CD4-positive, alpha-beta T cell treated with Interferon gamma for 1 hour (primary cell): ENCODE data around the gene NPHP1.
"Not testable (repeated sequence)": the region's sequence is repeated elsewhere in the genome, so short reads cannot be mapped to it uniquely, and the experiment has no call there.

Experiments
- DNase-seq: peaks from one replicate; pipeline ENCODE4 v3.0.0-alpha.2; 2020

Gene NPHP1

DNA sequence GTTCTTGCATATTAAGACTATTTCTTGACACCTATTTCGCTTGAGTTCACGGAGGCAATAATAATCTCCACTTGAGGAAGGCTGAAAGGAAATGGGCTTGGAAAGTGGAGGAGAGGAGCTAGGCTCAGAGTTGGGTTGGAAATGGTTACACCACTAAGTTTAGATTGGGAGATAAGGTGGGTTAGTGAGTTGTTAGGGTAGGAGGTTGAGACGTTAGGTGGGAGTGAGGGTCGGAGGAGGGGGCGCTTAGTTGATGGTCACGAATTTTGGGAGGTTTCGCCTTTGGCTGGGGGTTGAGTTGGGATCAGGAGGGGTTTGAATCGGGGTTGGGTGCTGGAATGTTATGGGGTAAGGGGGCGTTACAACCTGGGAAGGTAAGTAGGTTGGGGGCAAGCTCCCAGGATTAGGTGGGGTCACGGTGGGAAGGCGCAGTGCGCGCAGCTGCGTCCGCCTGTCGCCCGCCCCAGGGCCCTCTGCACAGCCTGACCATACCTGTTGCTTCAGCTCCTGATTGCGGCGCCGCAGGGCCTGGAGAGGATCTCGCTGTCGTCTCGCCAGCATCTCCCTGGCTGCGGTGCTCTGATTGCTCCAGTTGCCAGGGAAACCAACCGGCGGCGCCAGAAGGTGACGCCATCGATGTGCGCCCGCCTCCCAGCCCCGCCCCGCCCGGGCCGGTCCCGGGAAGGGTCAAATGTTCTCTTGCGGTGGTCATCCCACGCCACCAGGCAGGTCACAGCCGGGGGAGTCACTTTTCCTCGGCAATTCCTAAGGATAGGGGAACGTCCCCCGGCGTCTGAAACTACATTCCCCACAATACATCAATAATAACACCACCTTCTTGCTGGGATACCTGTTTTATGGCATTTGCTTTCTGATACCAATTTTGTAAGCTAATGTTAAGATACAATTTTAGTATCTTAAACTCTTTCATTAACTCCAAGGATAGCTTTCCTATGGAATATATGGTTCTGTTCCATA is at the start of gene NPHP1:
Gene NPHP1, minus strand, starts transcription at position 606 of the 978 bp plus-strand sequence. Its CDS starts 45 bp downstream, at position 561.
- DNase-seq, result peak; percentile 81

DNA sequence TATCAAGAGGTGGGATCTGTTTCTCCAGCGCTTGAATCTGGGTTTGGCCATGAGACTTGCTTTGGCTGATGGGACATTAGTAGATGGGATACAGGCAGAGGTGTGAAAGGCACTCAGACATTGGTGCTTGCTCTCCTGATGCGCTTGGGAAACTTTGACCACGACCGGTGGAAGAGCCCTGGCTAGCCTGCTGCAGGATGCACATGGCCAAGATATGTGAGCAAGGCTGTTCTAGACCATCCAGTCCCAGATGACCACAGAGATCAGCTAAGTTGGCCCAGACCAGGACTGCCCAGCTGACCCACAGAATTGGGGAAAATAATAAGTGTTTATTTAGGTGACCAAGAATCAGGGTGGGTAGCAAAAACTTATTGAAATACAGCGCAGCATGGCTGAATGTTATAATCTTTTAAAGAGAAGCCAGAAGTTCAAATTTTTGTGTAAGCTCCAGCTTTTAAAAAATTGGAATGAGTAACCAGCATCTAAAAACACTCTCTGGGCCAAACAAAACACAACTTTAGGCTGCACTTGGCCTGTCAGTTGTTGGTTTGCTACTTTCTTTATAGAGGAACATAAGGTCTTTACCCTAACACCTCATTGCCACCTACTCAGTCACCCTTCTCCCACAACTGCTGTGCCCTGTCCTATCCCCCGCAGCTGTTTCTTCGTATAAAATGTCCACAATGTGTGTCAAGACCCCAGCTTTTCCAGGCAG is 43.4 kb upstream of the NPHP1 start:
- not testable (repeated sequence) for DNase-seq

DNA sequence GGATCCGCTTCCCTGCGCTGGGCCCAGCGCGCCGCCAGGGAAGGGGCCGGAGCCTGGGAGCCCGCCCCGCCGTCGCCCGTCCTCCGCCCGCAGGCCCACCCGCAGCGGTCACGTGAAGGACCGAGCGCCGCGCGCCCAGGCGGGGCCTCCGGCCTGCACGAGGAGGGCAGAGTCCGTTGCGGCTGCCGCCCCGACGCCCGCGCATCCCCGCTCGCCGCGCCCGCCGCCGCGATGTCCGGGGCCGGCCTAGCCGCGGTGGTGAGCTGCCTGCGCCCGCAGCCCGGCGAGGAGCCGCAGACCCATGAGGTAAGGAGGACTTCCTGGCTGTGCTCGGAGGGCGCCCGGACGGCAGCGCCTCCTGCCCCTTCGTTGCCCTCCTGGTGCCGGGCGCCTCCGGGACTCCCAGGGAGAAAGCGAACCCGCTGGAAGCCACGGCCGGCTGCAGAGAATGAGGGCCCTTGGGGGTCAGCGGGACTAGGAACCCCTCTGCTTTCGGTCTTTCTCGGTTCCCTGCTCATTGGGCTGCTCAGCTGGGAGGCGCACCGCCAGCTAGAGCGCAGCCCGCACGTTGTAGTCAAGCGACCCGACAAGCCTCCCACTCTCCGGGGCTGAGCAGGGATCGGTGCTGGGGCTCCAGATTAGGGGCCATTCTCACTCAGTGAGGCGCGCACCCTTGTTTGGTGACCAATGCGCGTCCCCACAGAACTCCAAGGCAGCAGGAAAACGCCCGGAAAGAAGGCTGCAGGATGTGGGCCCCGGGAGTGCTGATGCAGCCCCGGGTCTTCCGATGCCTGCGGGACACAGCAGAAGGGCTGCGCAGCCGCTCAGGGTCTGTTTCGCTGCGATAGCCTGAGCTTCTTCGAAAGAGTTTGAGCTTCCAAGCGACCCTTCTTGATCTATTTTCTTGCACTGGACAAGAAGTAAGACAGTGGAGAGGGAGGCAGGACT is 40.9 kb upstream of the NPHP1 start:
- DNase-seq, result not testable (repeated sequence)

DNA sequence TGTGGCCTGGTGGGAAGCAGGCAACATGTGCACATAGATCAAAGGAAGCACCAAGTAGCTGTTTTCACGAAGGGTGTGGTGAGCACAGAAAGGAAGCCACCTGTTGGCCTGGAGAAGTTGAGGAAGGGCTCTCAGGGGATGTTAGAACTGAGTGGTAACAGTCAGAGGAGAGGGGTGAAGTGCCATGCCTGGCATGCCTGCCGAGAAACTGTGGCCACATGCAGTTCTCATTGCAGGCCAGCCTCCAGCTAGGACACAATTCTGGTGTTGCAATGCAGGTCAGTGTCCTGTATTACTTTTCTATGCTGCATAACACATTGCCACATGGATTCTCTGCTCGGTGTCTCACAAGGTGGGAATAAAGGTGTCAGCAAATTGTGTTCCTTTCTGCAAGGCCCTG is 38.5 kb upstream of the NPHP1 start:
- DNase-seq, result not testable (repeated sequence)

DNA sequence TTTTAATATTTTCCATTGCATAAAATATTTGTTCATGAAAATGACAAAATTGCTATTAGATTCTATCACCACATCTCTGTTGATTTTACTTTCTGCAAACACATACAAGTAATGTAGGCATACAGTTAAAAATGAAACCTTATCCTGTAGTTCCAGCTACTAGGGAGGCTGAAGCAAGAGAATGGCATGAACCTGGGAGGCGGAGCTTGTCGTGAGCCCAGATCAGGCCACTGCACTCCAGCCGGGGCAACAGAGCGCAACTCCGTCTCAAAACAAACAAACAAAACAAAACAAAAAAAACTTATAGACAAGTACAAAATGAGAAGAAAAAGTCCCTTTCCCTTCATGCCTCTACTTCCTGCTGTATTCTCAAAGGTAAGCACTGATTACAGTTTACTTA is 29.7 kb upstream of the NPHP1 start:
- DNase-seq, result not testable (repeated sequence)

DNA sequence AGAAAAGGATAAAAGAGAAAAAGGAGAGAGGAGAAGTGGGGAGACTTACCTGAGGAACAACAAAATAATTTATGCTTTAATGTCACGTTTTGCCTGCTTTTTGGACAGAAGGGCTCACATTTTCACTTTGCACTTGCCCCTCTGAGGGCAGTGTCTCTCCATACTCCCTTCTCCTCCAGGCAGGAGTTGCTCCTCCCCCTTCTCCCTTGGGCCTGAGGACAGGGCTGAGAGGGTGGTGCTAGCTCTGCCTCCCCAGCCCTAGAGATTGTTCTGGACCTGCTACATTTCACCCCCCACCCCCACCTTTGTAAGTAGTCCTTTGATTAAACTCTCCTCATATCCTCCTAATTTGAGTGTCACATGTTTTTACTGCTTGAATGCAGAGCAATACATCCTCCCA is 25.1 kb upstream of the NPHP1 start:
- DNase-seq, result not testable (repeated sequence)

DNA sequence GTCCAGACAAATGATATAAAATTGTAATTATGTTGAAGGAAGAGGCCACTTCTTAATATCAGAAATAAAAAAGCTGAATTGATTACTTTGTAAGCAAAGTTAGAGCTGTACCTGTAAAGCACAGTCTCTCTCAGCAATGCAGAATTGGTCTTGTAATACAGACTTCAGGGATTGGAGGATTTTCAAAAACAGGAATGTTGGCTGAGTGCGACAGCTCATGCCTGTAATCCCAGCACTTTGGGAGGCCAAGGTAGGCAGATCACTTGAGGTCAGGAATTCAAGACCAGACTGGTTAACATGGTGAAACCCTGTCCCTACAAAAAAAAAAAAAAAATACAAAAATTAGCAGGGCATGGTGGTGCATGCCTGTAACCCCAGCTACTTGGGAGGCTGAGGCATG is 17.8 kb upstream of the NPHP1 start:
- DNase-seq, result not testable (repeated sequence)

DNA sequence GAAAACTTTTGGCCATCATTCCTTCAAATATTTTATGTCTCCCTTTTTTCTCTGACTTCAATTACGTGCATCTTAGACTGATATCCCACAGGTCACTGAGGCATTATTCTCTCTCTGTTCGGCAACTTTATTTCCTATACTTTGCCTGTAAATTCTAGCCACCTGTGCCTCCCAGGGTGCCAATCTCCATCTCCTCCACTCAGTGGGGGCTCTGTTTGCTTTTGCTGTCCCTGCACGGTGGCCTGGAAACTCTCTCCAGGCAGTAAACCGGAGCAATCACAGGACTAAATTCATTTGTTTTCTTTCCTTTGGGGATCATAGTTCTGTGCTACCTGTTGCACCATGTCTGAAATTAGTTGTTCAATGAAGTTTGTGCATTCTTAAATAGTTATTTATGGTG is 17.1 kb upstream of the NPHP1 start:
- DNase-seq, result no peak

DNA sequence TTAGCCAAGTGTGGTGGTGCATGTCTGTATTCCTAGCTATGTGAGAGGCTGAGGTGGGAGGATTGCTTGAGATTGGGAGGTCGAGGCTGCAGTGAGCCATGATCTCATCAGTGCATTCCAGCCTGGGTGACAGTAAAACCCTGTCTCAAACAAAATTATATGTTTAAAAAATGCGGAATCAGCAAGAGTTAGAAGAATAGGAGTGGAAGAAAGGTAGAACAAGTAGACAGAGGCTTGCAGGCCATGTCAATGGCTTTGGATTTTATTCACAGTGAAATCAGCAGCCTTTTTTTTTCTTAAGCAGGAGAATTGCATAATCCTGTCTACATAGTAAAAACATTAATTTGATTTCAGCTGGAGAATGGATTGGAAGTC is 15.4 kb upstream of the NPHP1 start:
- no peak for DNase-seq

DNA sequence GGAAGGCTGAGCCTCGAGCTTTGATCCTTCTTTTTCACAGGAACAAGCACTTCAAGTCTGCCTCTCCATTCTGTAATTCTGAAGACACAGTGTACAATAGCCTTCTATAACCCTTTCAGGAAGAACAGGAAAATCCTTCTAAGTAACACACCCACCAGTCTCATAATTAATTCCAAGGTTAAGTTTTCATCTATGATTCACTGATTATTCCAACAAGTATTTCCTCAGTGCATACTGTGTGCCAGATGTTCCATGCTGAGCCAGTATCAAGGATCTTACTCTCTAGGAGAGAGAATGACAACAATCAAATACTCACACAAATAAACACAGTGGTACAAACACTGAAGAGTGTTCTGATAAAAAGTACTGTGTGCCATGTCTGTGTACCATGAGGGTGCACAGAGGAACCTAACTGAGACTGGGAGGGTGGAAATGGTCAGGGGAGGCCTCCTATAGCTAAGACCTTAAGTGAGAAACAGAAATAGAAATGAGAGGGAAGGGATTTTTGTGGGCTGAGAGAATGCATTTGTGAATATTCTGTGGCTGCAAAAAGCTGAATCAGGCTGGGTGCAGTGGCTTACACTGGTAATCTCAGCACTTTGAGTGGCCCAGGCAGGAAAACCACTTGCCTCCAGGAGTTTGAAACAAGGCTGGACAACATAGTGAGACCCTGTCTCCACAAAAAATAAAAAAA is 14.8 kb upstream of the NPHP1 start:
- DNase-seq, result no peak

DNA sequence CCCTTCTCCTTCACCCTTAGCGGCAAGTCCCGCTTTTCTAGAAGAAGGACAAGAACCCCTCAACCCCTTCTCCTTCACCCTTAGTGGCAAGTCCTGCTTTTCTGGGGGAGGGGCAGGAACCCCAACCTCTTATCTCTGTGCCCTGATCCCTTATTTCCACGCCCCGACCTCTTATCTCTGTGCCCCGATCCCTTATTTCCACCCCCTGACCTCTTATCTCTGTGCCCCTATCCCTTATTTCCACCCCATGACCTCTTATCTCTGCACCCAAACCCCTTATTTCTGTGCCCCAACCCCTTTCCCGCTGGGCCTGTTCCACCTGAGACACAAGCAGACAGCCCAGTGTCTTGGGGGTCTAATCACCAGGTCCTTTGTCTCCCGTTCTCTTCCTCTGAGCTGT is 14.1 kb upstream of the NPHP1 start:
- not testable (repeated sequence) for DNase-seq

DNA sequence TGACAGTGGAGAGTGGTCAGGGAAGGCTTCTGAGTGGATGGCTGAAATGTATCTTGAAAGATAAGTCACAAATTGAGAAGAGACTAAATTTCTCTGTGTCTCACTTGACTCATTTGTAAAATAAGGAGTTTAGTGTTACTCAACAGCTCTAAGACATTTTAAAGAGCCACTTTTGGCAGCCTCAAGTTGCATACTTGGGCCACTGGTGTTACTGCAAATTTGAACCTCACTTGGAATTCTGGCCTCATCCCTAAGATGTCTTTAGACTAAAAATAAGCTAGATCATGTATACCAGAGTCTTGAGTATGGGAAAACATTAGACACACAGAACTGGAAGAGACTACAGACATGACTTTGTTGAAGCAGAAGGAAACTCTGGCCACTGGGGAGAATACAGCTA is 12.0 kb upstream of the NPHP1 start:
- no peak for DNase-seq

DNA sequence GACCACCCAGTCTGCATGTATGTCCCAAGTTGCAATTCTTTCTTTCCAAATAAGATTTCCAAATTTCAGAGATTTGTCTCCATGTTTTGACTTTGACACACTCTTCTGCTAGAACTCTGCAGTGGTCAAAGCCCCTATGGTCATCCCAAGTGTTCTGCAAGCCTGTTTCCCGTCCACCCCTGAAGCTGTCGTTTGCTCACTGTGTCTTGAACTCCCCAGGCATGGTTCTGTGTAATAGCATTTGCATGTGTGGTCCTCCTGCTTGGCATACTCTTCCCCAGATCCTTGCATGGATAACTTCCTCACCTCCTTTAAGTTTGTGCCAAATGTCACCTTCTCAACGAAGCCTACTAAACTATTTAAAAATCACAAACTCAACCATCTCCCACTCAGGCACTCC is 11.4 kb upstream of the NPHP1 start:
- DNase-seq, result no peak

DNA sequence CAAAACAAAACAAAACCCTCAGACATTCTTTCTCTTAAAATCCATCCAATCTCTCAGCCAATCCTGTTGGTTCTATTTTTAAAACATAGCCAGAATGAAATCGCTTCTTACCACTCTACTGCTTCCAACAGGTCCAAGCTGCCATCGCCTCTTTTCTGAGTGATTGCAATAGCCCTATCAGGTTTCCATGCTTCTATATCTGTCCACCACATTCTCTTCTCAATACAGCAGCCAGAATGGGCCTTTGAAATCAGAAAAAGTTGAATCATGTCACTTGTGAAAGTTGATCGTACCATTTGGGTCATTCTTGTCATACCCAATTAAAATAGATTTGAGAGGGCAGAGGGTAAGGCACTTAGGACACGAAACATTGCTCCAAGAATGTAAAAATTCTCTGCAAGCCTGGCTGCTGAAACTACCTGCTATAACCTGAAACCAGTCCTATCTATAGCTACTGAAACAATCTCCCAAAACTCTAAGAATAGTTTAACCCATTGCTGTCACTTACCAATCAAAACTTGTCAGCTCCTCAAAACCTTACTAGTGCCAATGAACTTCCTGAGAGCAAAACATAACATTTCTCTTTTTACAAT is 10.8 kb upstream of the NPHP1 start:
- DNase-seq, result no peak

DNA sequence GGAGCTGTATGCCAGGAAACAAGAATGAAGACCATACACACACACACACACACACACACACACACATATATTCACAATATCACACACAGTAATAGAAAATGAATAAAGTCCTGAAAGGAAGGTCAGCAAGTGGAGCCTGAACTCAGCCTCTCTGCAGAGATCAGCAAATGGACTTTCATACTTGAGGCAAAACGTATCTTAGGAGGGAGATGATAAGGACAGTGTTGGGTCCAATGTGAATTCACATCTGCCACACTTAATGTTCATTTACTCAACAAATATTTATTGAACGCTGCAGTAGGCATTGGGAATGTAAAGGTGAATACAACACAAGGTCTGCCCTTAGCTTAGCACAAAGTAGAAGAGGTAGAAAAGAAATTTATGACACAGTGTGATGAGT is 10.3 kb upstream of the NPHP1 start:
- no peak for DNase-seq

DNA sequence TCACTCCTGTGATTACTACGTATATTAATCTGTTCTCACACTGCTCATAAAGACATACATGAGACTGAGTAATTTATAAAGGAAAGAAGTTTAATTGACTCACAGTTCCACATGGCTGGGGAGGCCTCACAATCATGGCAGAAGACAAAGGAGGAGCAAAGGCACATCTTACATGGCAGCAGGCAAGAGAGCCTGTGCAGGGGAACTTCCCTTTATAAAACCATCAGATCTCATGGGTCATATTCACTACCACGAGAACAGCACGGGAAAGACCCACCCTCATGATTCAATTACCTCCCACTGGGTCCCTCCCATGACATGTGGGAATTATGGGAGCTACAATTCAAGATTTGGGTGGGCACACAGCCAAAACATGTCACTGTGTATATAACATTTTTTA is 8.7 kb upstream of the NPHP1 start:
- DNase-seq, result not testable (repeated sequence)

DNA sequence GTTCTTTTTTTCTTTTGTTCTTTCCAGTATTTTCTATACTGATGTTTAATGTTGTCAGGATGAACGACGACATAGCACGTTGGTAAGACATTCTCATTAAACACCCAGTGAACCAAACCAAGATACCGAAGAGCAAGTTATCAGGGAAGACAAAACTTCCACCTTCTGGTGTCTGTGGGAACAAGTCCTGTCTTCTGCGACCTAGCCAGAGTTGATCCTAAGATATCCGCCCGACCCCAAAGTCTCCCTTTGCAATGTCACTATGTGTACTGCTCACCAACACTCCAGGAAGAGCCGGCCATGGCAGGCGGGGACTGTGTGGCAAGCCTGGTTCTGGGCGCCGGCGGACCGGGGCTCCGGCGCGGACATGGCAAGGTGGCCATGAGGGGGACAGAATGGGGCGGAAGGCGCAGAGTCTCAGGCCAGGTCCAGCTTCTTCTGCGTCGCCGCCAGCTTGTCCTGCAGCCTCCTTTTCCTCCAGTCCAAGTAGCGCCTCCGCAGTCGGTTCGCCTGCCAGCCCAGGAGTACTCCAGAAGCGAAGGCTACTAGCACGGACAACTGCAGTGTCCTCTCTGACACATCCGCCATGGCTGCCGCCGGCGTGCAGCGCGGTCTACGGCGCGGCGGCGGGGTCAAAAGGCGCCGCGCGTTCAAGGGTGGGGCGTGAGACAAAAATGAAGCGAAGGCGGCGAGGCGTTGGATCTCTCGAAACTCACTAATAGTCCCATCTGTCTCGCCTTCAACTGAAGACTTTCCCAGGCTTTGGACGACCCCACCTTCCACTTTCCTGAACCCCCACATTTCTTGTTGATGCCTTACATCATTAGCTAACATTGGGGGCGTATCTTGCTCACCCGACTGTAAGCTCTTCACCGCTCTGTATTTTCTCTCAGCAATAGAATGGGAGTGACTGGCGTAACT is 7.4 kb upstream of the NPHP1 start, which contains the start of gene MTLN:
Gene MTLN, minus strand, starts transcription at position 610 of the 921 bp plus-strand sequence. Its CDS starts 22 bp downstream, at position 588.
- DNase-seq, result peak; percentile 65

DNA sequence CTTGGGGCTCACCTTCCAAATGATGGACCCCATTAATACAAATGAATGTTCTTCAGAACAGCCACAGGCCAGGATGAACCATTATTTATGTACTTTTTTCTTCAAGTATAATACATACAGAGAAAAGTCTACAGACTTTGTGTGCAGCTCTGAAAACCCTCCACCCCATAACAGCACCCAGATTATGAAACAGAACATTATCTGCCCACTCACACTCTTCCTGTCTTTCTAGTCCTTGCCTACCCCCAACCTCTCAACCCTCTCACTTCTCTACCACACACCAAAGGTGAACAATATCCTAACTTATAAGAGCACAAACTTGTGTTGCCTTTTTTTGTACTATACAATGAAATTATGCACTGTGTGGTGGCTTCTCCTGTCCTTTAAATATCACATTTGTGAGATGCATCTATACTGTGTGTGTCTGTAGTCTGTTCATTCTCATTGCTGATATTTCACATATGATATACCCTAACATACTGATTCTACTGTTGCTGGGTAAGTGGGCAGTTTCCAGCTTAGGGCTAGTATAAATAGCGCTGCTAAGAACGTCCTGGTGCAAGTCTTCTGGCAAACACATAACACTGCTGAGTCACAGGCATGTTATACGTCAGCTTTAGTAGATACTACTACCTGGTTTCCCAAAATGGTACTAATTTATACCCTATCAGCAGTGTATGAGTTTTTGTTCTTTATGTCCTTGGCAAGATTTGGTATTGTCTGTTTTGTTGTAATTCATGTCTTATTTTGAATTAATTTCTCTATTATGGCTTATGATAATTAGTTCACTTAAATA is 1.0 kb upstream of the NPHP1 start:
- DNase-seq, result no peak

DNA sequence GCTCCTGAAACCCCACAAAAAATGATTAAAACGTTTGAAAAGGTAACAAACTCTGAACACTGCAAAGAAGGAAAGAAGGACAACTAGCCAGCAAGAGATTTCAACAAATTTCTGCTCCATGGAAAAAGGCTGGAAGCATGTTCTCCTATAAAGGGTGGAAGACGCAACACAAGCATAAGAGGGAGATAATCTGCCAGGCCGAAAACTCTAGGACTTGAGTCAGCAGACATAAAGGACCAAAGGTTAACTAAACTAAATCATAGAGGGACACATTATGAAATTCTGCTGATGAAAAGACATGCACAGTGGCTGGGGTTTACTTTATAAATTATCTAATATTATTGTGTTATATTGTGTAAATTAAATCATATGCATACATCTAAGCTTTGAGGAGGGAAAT is 6.8 kb downstream of the NPHP1 start:
- no peak for DNase-seq

DNA sequence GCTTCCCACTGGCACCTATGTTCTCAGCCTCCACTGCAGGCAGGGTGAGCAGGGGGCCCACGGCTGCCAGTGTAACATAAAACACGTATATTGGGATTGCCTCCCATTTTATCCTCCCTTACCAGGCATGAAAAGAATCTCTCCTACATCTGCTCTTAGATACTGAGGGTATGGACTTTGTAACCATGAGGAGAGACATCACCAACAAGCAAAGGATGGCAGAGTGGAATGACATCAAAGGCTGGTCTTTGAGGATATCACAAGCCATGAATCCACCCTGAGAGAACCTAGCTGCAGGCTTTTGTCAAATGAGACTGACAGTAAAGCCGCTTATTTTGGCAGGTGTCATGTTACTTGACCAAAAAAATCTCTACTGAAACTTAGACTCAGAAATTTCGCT is 7.4 kb downstream of the NPHP1 start:
- no peak for DNase-seq
